Activated T-cell treated with anti-CD3 and anti-CD28 coated beads, Interleukin-2, amount 50 U/mL, for 48 hours (primary cell): ENCODE measurements around the gene CHP1.
"Not testable (repeated sequence)": the region's sequence is repeated elsewhere in the genome, so short reads cannot be mapped to it uniquely, and the experiment has no call there.

Experiments used
- DNase-seq, 2 experiments: peaks; one replicate each; pipeline ENCODE4 v3.0.0-alpha.2; 2020

The CHP1 gene

DNA sequence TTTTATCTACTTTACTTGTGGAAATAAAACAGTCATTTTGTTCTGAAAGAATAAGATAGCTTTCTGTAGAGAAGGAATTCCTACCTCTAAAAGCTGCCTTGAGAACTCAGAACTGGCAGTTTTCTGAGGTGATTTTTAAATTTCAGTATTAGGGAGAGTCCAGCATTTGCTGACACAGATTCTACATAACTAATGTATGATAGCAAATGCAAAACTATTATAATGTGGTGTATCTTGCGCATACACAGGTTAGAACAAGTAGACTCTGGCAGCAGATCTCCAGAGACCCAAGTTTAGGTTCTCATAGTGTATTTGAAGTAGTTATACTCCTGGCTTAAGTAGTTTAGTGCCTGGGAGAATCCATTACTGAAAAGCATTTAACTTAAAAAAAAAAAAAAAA, 70.5 kb downstream of the CHP1 start:
- no peak for DNase-seq

DNA sequence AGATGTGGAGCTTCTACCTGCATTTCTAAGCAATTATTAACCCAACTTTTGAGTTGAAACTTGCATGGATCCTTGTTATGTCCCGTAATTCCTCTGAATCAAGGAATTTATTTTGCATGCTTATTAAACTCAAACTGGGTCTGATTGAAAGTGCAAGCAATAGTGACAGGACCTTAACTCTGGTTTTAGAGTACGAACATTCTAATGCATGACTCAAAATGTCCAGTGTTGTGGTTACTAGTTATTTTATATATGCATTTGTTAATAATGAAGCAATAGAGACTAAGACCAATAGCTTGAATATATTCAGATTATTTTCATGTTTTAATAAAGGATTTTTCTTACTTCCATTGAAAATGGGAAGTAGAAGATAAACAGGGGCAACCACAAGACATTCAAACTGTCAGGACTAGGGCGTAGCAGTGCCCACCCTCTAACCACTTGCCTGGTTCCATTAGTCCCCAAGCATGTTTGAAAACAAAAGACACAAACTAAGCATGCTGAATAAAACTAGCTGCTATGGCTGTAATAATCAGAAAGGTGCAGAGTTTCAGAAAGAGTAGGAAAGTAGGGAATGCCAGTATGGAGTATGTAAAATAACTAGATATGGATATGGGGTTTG, 73.2 kb downstream of the CHP1 start:
- DNase-seq = no peak

DNA sequence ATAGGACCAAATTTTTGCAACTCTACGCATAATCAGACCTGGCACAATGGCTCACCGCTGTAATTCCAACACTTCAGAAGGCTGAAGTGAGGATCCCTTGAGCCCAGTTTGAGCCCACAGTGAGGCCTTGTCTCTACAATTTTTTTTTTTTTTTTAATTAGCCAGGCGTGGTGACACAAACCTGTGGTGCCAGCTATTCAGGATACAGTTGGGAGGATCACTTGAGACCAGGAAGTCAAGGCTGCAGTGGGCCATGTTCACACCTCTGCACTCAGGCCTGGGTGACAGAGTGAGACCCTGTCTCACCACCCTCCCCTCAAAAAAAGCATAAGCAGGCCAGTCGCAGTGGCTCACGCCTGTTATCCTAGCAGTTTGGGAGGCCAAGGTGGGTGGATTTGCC, 76.6 kb downstream of the CHP1 start:
- DNase-seq = no peak

DNA sequence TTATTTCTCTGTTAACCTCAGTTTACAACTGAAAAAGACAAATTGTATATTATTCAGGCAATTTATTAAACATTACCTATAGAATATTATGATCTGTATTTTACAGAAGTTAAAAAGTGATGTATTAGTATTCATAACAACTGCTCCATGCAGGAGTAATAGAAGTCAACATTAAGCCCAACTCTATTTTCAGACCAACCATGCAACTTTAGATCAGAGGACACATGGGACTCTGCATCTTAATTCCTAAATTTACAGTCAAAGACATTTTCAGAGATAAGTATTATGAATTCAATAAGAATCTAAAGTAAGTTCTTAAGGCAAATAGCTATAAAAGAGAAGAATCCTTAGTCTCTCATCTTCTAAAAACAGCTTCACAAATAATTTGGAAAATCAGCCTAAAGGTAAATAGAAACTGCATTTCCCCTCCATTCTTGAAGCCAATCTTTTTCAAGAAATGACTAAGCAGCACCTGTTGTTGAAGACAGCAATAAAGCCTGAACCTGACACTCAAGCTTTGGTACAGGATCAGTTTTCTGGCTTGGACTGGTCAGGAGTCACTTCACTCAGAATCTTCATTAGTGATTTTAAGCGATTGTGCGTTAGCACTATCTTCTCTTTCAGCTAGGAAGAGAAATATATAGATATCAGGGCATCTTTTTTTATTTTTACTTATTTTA, 78.3 kb downstream of the CHP1 start:
- no peak for DNase-seq

DNA sequence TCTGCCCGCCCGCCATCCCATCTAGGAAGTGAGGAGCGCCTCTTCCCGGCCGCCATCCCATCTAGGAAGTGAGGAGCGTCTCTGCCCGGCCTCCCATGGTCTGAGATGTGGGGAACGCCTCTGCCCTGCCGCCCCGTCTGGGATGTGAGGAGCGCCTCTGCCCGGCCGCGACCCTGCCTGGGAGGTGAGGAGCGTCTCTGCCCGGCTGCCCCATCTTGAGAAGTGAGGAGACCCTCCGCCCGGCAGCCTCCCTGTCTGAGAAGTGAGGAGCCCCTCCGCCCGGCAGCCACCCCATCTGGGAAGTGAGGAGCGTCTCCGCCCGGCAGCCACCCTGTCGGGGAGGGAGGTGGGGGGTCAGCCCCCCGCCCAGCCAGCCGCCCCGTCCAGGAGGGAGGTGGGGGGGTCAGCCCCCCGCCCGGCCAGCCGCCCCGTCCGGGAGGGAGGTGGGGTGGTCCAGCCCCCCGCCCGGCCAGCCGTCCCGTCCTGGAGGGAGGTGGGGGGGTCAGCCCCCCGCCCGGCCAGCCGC, 89.8 kb downstream of the CHP1 start:
- not testable (repeated sequence) for DNase-seq

DNA sequence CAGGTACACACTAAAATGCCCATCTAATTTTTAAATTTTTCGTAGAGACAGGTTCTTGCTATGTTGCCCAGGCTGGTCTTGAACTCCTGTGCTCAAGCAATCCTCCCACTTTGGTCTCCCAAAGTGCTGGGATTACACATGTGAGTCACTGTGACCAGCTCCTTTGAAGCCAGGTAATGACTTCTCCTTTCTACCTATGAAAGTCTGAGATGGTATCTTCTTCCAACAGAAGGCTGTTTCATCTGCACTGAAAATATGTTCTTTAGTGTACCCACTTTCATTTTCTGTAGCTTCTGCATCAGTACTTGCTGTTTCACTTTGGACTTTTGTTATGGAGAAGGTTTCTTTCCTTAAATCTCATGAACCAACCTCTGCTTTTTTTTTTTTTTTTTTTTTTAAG, 92.5 kb downstream of the CHP1 start:
- DNase-seq = no peak

DNA sequence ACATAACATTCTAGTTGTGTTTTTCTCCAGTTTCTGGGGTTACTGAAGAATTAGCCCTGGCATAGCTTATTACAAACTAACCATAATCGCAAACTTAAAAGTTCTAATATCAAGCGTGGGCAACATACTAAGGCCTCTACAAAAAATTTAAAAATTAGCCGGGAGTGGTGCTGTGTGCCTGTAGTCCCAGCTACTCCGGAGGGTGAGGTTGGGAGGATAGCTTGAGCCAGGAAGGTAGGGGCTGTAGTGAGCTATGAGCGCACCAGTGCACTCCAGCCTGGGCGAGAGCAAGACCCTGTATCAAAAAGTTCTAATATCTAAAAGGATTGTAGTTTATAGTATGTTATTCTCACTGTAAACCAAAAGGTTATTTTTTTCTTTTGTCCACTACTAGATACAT, 100.2 kb downstream of the CHP1 start:
- no peak for DNase-seq
